ENCODE data around the gene PEX10.

The PEX10 gene

DNA sequence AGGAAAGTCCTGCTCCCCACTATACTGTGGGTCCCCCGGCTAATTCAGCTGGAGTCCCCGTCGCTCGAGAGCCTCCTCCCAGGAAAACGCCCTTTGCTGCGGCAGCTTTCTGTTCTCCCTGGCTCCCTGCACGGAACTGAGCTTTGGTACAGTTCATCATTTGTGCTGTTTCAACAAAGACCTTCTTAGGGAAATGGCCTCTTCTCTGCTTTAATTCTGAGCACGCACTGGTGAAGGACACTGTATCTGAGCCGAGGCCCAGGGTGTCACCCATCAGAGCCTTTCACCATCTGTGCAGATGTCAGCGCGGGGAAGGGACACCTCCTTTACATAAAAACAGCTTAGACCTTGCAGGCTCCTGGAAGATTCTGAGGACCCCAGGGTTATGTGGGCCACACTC, 13.5 kb upstream of the PEX10 start:
- no peaks in the 10 kb centered on the region for H3K4me1 ChIP-seq (ENCODE audit: control insufficient read depth in 1 of 2, insufficient read depth in 1 of 2, low read depth in 1 of 2, low read length in 1 of 2)
- H3K27me3 ChIP-seq: peaks cover 8% of the 10 kb centered on the region

DNA sequence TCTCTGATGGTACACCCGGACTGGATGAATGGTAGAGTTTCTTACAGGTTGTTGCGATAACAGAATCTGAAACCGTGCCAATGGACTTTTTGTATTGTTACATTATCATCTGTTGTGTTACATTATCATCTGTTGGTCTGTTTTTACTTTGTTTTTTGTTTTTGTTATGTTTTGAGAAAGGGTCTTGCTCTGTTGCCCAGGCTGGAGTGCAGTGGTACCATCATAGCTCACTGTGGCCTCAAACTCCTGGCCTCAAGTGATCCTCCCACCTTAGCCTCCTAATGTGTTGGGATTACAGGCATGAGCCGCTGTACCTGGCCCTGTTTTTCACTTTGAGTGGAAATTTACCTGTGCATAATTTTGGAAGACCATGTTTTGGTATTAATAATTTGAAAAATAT, 10.2 kb upstream of the PEX10 start:
- H3K27me3 ChIP-seq: peaks cover 25% of the 10 kb centered on the region
- H3K27ac ChIP-seq: no peak overlapping the region
- H3K36me3 ChIP-seq: no peaks in the 10 kb centered on the region
- TF ChIP-seq, protein P1, sequence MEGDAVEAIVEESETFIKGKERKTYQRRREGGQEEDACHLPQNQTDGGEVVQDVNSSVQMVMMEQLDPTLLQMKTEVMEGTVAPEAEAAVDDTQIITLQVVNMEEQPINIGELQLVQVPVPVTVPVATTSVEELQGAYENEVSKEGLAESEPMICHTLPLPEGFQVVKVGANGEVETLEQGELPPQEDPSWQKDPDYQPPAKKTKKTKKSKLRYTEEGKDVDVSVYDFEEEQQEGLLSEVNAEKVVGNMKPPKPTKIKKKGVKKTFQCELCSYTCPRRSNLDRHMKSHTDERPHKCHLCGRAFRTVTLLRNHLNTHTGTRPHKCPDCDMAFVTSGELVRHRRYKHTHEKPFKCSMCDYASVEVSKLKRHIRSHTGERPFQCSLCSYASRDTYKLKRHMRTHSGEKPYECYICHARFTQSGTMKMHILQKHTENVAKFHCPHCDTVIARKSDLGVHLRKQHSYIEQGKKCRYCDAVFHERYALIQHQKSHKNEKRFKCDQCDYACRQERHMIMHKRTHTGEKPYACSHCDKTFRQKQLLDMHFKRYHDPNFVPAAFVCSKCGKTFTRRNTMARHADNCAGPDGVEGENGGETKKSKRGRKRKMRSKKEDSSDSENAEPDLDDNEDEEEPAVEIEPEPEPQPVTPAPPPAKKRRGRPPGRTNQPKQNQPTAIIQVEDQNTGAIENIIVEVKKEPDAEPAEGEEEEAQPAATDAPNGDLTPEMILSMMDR (IDR thresholded peaks at IDR 0.05): no peak
- no peaks in the 10 kb centered on the region for H3K9me3 ChIP-seq
- H3K4me1 ChIP-seq (ENCODE audit: control insufficient read depth in 1 of 2, insufficient read depth in 1 of 2, low read depth in 1 of 2, low read length in 1 of 2): no peaks in the 10 kb centered on the region
- H3K4me3 ChIP-seq (ENCODE audit: low read depth in 1 of 2, low read length in 1 of 2): no peak overlapping the region

More for the DNA sequence above, 13.5 kb upstream of the PEX10 start:
- Histone ChIP-seq H3K4me3 (ENCODE audit: low read depth in 1 of 2, low read length in 1 of 2) (no peak overlapping the region), H3K27ac (no peak overlapping the region), H3K9me3 (no peaks in the 10 kb centered on the region), H3K36me3 (no peaks in the 10 kb centered on the region)
- TF ChIP-seq, protein P1 (IDR thresholded peaks at IDR 0.05): no peak

DNA sequence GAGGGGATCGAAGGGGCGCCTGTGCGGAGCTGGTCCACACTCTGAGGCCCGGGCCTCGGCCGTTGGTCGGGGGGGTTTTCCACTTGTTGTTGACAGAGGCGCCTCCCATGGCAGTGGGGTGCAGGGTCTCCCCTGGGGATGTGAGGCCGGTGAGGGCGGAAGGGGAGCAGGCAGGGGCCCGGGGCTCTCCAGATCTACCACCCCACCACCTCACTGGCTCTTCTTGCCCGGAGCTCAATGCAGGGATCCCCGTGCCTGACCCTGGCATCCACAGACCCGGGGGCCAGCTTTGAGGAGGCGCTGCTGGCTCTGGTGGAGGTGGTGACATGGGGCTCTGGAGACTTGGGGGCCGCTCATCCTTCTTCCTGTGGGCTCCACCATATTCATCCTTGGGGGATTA, 7.1 kb upstream of the PEX10 start:
- peaks cover 56% of the 10 kb centered on the region for H3K27me3 ChIP-seq
- no peak overlapping the region for H3K27ac ChIP-seq
- peaks cover 3 to 9% of the 10 kb centered on the region in 2 experiments for H3K4me1 ChIP-seq (ENCODE audit: control insufficient read depth in 1 of 2, insufficient read depth in 1 of 2, low read depth in 1 of 2, low read length in 1 of 2)
- TF ChIP-seq, protein P1 (IDR thresholded peaks at IDR 0.05): no peak
- no peaks in the 10 kb centered on the region for H3K36me3 ChIP-seq
- H3K4me3 ChIP-seq (ENCODE audit: low read depth in 1 of 2, low read length in 1 of 2): no peak overlapping the region
- H3K9me3 ChIP-seq: no peaks in the 10 kb centered on the region

DNA sequence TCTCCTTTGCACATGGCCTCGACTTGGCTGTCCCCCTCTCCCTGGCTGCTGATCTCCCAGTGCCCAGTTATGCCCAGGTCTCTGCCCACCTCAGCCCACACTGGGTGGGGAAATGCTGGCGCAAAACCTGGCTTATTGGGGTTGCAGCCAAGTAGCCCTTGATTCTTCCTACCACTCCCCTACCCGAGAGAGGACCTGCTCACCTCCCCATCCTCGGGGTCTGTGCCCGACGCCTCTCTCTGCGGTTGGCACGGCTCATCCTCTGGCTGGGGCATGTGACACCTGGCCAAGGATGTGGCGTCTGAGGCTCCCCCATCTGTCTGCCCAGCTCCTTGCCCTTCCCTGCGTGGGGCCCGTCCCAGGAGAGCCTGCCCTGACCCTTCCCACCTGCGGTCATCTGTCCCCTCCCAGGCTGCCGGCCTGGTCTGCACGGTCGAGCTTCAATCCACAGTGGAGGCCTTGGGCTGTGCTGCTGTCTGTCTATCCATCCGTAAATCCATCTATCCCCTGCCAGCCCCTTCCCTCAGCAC, 6.5 kb upstream of the PEX10 start:
- Histone ChIP-seq H3K4me1 (ENCODE audit: control insufficient read depth in 1 of 2, insufficient read depth in 1 of 2, low read depth in 1 of 2, low read length in 1 of 2) (peaks cover 8 to 15% of the 10 kb centered on the region in 2 experiments), H3K27ac (no peak overlapping the region), H3K4me3 (ENCODE audit: low read depth in 1 of 2, low read length in 1 of 2) (no peak overlapping the region), H3K36me3 (no peaks in the 10 kb centered on the region), H3K9me3 (no peaks in the 10 kb centered on the region), H3K27me3 (peaks cover 59% of the 10 kb centered on the region)
- TF ChIP-seq, protein P1 (IDR thresholded peaks at IDR 0.05): no peak

DNA sequence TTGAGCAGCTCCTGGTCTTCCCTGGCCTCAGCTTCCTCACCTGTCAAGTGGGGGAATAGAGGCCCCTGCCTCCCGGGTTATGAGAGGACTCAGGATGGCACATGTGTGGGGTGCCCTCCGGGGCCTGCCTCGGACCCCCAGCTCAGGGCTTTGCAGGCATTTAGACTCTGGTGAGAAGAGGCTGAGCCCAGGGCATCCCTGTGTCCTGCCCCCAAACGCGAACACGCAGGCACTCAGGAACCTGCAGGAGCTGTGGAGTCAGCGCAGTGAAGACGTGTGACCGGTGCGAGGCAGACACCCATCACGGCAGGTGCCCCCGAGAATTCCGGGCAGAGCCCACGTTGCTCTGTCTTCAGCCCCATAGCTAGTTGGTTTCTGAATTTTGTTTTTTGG, 5.5 kb upstream of the PEX10 start:
- no peak overlapping the region for H3K27ac ChIP-seq
- peaks cover 19 to 25% of the 10 kb centered on the region in 2 experiments for H3K4me1 ChIP-seq (ENCODE audit: control insufficient read depth in 1 of 2, insufficient read depth in 1 of 2, low read depth in 1 of 2, low read length in 1 of 2)
- no peak overlapping the region for H3K4me3 ChIP-seq (ENCODE audit: low read depth in 1 of 2, low read length in 1 of 2)
- no peaks in the 10 kb centered on the region for H3K9me3 ChIP-seq
- TF ChIP-seq, protein P1 (IDR thresholded peaks at IDR 0.05): no peak
- peaks cover 51% of the 10 kb centered on the region for H3K27me3 ChIP-seq
- no peaks in the 10 kb centered on the region for H3K36me3 ChIP-seq

All from neutrophil (primary cell).